Brain microvascular endothelial cell (primary cell): ENCODE results near the gene SGSM1.
A peak's percentile ranks its signal among the peaks of the same experiment; 100 is the strongest.

Experiments
- DNase-seq: peaks from one replicate; pipeline ENCODE4 v3.0.0-alpha.2; 2020
- H3K27ac ChIP-seq: fragments of 250-450 bp; sonication (Bioruptor Pico); 2 replicates; pipeline ENCODE4 v1.5.1; 2020; ENCODE audit warnings: mild to moderate bottlenecking, moderate library complexity
- H3K27me3 ChIP-seq: fragments of 250-450 bp; sonication (Bioruptor Pico); replicated peaks from 2 replicates; pipeline ENCODE4 v1.5.1; 2020; ENCODE audit warnings: mild to moderate bottlenecking
- H3K36me3 ChIP-seq: fragments of 250-450 bp; sonication (Bioruptor Pico); replicated peaks from 2 replicates; pipeline ENCODE4 v1.5.1; 2020; ENCODE audit warnings: mild to moderate bottlenecking
- H3K4me3 ChIP-seq: 2 replicates; pipeline ENCODE4 v1.5.1; 2011; ENCODE audit warnings: low read depth, mild to moderate bottlenecking, control low read depth, low read length, moderate library complexity
- in situ Hi-C: cut with HindIII; loops from 2 replicates; pipeline ENCODE4 v1.10.0; 2017; ENCODE audit warnings: low sequenced_read_pairs, low pct_ligation_motif_present
- TF ChIP-seq, protein P1 (sequence below): IDR thresholded peaks from 2 replicates; pipeline ENCODE4 v1.5.1; 2011; ENCODE audit warnings: low read depth, mild to moderate bottlenecking, moderate library complexity, low read length, control low read depth, inconsistent platforms; ENCODE audit errors: missing control alignments

Gene SGSM1

GRCh38 chr22:24761888-24762675 is 43.9 kb upstream of the SGSM1 start:
- in situ Hi-C loops = no loop called here
- TF ChIP-seq, protein P1, sequence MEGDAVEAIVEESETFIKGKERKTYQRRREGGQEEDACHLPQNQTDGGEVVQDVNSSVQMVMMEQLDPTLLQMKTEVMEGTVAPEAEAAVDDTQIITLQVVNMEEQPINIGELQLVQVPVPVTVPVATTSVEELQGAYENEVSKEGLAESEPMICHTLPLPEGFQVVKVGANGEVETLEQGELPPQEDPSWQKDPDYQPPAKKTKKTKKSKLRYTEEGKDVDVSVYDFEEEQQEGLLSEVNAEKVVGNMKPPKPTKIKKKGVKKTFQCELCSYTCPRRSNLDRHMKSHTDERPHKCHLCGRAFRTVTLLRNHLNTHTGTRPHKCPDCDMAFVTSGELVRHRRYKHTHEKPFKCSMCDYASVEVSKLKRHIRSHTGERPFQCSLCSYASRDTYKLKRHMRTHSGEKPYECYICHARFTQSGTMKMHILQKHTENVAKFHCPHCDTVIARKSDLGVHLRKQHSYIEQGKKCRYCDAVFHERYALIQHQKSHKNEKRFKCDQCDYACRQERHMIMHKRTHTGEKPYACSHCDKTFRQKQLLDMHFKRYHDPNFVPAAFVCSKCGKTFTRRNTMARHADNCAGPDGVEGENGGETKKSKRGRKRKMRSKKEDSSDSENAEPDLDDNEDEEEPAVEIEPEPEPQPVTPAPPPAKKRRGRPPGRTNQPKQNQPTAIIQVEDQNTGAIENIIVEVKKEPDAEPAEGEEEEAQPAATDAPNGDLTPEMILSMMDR = no peak
- no peak overlapping the region for H3K27ac ChIP-seq
- no peaks in the 10 kb centered on the region for H3K27me3 ChIP-seq
- H3K36me3 ChIP-seq = no peaks in the 10 kb centered on the region
- no peak for DNase-seq
- H3K4me3 ChIP-seq = no peak overlapping the region

- TF ChIP-seq, protein P1 = no peak
- DNase-seq = no peak
- in situ Hi-C loops = no loop called here
- Histone ChIP-seq H3K36me3 (no peaks in the 10 kb centered on the region), H3K4me3 (no peak overlapping the region), H3K27ac (no peak overlapping the region), H3K27me3 (no peaks in the 10 kb centered on the region)
Observed at GRCh38 chr22:24763872-24764485, 42.0 kb upstream of the SGSM1 start.

- Histone ChIP-seq H3K27me3 (no peaks in the 10 kb centered on the region), H3K27ac (no peak overlapping the region), H3K36me3 (no peaks in the 10 kb centered on the region), H3K4me3 (no peak overlapping the region)
- TF ChIP-seq, protein P1 = no peak
- in situ Hi-C loops = no loop called here
- no peak for DNase-seq
Observed at GRCh38 chr22:24765166-24765565, 40.8 kb upstream of the SGSM1 start.

DNA sequence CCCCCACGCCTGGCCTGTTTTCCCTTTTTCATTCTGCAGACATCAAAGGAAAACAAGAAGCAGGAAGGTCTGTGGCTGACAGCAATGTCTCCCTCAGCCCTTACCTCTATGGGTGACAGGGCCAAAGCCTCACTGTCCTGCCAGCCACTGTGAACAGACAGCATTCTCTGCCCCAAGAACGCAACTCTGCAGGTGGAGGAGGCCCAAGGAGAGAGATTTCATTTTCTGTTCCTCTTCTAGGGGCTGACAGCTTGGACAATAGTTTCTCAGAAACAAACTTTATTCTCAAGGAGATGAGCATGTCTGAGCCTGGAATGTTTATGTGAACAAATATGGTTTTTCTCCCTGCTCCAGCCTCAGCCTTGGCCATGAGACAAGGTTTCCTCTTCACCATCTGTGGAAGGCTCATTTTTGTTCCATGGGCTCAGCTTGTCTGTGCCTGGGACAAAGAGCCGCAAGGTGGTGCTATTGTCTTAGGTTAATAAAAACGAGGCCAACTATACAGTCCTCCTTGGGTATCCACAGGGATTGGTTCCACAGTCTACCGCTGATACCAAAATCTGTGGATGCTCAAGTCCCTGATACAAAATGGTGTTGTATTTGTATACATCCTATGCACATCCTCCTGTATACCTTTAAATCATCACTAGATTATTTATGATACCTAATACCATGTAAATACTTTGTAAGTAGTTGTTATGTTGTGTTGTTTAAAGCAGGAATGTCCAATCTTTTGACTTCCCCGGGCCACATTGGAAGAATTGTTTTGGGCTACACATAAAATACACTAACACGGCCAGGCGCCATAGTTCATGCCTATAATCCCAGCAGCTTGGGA is 37.3 kb upstream of the SGSM1 start:
- H3K36me3 ChIP-seq = no peaks in the 10 kb centered on the region

GRCh38 chr22:24772493-24773220 is 33.4 kb upstream of the SGSM1 start:
- TF ChIP-seq, protein P1 = peak; percentile 84
- in situ Hi-C loops = no loop called here
- no peaks in the 10 kb centered on the region for H3K36me3 ChIP-seq
- H3K27me3 ChIP-seq = no peaks in the 10 kb centered on the region
- peak; percentile 16 for DNase-seq
- no peak overlapping the region for H3K27ac ChIP-seq
- H3K4me3 ChIP-seq = no peak overlapping the region

More for the DNA sequence above, 37.3 kb upstream of the SGSM1 start:
- Histone ChIP-seq H3K4me3 (no peak overlapping the region), H3K27ac (no peak overlapping the region), H3K27me3 (no peaks in the 10 kb centered on the region)
- DNase-seq = peak; percentile 39
- in situ Hi-C loops = no loop called here
- TF ChIP-seq, protein P1 = peak; percentile 80
